ENCODE results near the gene LURAP1L. TPM values are rescaled to one million over a fixed set of nuclear protein-coding genes. Genes with fewer than 3 reads are reported as not detected.

The LURAP1L gene
- total RNA-seq, 1 experiment from 2014 or later: 59.2 TPM

GRCh38 chr9:12814877-12815237 lies 40.0 kb downstream of the LURAP1L start:
- intact Hi-C loops (cut with micrococcal nuclease): loop anchor here (1.0 to 2.0 kb wide), 5 partner anchors 31 to 92 kb away; no protein-coding TSS in a partner anchor
- BruUV-seq (replicated peaks): TSS peak; percentile 94
- Mint-ChIP-seq H3K9me3 (ENCODE audit: unreplicated experiment) (no peaks in the 10 kb centered on the region), H3K27ac (ENCODE audit: low read depth, unreplicated experiment) (peak overlapping the region; percentile 97), H3K4me3 (ENCODE audit: unreplicated experiment) (peak overlapping the region; percentile 71), H3K27me3 (ENCODE audit: insufficient read depth, unreplicated experiment) (no peaks in the 10 kb centered on the region), H3K36me3 (ENCODE audit: insufficient read depth, unreplicated experiment) (peaks cover 5% of the 10 kb centered on the region), H3K4me1 (ENCODE audit: insufficient read depth, unreplicated experiment) (peaks cover 66% of the 10 kb centered on the region)
- no peak for DNase-seq (ENCODE audit: unreplicated experiment)
- TF ChIP-seq, protein P1, sequence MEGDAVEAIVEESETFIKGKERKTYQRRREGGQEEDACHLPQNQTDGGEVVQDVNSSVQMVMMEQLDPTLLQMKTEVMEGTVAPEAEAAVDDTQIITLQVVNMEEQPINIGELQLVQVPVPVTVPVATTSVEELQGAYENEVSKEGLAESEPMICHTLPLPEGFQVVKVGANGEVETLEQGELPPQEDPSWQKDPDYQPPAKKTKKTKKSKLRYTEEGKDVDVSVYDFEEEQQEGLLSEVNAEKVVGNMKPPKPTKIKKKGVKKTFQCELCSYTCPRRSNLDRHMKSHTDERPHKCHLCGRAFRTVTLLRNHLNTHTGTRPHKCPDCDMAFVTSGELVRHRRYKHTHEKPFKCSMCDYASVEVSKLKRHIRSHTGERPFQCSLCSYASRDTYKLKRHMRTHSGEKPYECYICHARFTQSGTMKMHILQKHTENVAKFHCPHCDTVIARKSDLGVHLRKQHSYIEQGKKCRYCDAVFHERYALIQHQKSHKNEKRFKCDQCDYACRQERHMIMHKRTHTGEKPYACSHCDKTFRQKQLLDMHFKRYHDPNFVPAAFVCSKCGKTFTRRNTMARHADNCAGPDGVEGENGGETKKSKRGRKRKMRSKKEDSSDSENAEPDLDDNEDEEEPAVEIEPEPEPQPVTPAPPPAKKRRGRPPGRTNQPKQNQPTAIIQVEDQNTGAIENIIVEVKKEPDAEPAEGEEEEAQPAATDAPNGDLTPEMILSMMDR (IDR thresholded peaks at IDR 0.05; ENCODE audit: unreplicated experiment): no peak
- CTCF ChIA-PET: interaction anchor here (0.7 to 2.1 kb wide), 10 partner anchors 17 to 92 kb away, joined by 3 to 37 read pairs (median 4); partner anchors contain the start of gene LURAP1L
- POLR2A ChIA-PET: interaction anchor here (1.0 to 7.3 kb wide), 14 partner anchors 12 to 92 kb away, joined by 3 to 242 read pairs (median 10); partner anchors contain the start of gene LURAP1L

DNA sequence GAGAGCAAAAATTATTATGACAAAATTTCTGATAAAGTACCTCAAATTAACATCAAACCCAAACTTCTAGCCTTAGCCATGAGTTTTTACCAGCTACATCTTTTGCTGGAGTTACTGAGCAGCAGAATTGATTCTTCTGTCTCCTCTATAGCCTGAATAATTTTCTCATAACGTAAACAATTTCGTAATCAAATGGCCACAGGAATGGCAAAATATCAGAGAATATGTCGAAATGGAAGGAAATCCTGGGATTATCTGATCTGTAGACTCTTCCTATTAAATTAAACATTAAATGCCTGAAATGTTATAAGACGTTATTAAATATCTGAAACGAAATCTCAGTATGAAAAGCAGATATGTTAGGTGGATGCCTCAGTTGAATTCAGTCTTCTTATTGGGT lies 41.1 kb downstream of the LURAP1L start:
- ChIA-PET CTCF (interaction anchor here (0.7 to 2.1 kb wide), 7 partner anchors 31 to 94 kb away, joined by 3 to 37 read pairs (median 4); partner anchors contain the start of gene LURAP1L), POLR2A (interaction anchor here (0.8 to 7.3 kb wide), 11 partner anchors 13 to 76 kb away, joined by 3 to 242 read pairs (median 14); partner anchors contain the start of gene LURAP1L)
- Mint-ChIP-seq H3K27ac (ENCODE audit: low read depth, unreplicated experiment) (peak overlapping the region; percentile 97), H3K36me3 (ENCODE audit: insufficient read depth, unreplicated experiment) (peaks cover 6% of the 10 kb centered on the region), H3K4me1 (ENCODE audit: insufficient read depth, unreplicated experiment) (peaks cover 57% of the 10 kb centered on the region), H3K4me3 (ENCODE audit: unreplicated experiment) (no peak overlapping the region), H3K27me3 (ENCODE audit: insufficient read depth, unreplicated experiment) (no peaks in the 10 kb centered on the region), H3K9me3 (ENCODE audit: unreplicated experiment) (no peaks in the 10 kb centered on the region)
- DNase-seq (ENCODE audit: unreplicated experiment): peak; percentile 71
- TF ChIP-seq, protein P1 (IDR thresholded peaks at IDR 0.05; ENCODE audit: unreplicated experiment): no peak
- intact Hi-C loops (cut with micrococcal nuclease): loop anchor here (2.0 kb wide), 1 partner anchor 93 kb away; no protein-coding TSS in a partner anchor
- no TSS peak for BruUV-seq (replicated peaks)

GRCh38 chr9:12816656-12817101 lies 41.9 kb downstream of the LURAP1L start:
- Mint-ChIP-seq H3K9me3 (ENCODE audit: unreplicated experiment) (no peaks in the 10 kb centered on the region), H3K4me3 (ENCODE audit: unreplicated experiment) (no peak overlapping the region), H3K27me3 (ENCODE audit: insufficient read depth, unreplicated experiment) (no peaks in the 10 kb centered on the region), H3K27ac (ENCODE audit: low read depth, unreplicated experiment) (peak overlapping the region; percentile 97), H3K4me1 (ENCODE audit: insufficient read depth, unreplicated experiment) (peaks cover 53% of the 10 kb centered on the region), H3K36me3 (ENCODE audit: insufficient read depth, unreplicated experiment) (peaks cover 6% of the 10 kb centered on the region)
- intact Hi-C loops (cut with micrococcal nuclease): no loop called here
- no peak for DNase-seq (ENCODE audit: unreplicated experiment)
- BruUV-seq (replicated peaks): no TSS peak
- ChIA-PET POLR2A (interaction anchor here (0.8 to 7.3 kb wide), 8 partner anchors 18 to 64 kb away, joined by 3 to 242 read pairs (median 12); partner anchors contain the start of gene LURAP1L), CTCF (interaction anchor here (1.1 kb wide), 1 partner anchor 35 kb away, joined by 5 read pairs; no protein-coding TSS in a partner anchor)
- TF ChIP-seq, protein P1 (IDR thresholded peaks at IDR 0.05; ENCODE audit: unreplicated experiment): no peak

GRCh38 chr9:12817702-12818101 lies 42.9 kb downstream of the LURAP1L start:
- BruUV-seq (replicated peaks): no TSS peak
- H3K4me3 Mint-ChIP-seq (ENCODE audit: unreplicated experiment): no peak overlapping the region
- CTCF ChIA-PET: interaction anchor here (0.6 to 2.8 kb wide), 9 partner anchors 10 to 404 kb away, joined by 3 to 19 read pairs (median 5); partner anchors contain the start of gene LURAP1L
- intact Hi-C loops (cut with micrococcal nuclease): no loop called here
- H3K36me3 Mint-ChIP-seq (ENCODE audit: insufficient read depth, unreplicated experiment): peaks cover 10% of the 10 kb centered on the region
- no peaks in the 10 kb centered on the region for H3K27me3 Mint-ChIP-seq (ENCODE audit: insufficient read depth, unreplicated experiment)
- peak overlapping the region; percentile 97 for H3K27ac Mint-ChIP-seq (ENCODE audit: low read depth, unreplicated experiment)
- H3K4me1 Mint-ChIP-seq (ENCODE audit: insufficient read depth, unreplicated experiment): peaks cover 43% of the 10 kb centered on the region
- H3K9me3 Mint-ChIP-seq (ENCODE audit: unreplicated experiment): no peaks in the 10 kb centered on the region
- POLR2A ChIA-PET: interaction anchor here (0.9 to 7.3 kb wide), 10 partner anchors 8 to 60 kb away, joined by 3 to 242 read pairs (median 4); partner anchors contain the start of gene LURAP1L
- TF ChIP-seq, protein P1 (IDR thresholded peaks at IDR 0.05; ENCODE audit: unreplicated experiment): no peak
- peak; percentile 58 for DNase-seq (ENCODE audit: unreplicated experiment)
